ENCODE measurements around the gene POGK. TPM values are rescaled to one million over a fixed set of nuclear protein-coding genes. Genes with fewer than 3 reads are reported as not detected.
"Not testable (repeated sequence)": the region's sequence is repeated elsewhere in the genome, so short reads cannot be mapped to it uniquely, and the experiment has no call there.

The POGK gene
- total and polyA plus RNA-seq, 9 donors, result 12.8 to 21.1 (median 15.2) TPM

GRCh38 chr1:166875734-166876539, 36.7 kb downstream of the POGK start, which contains the start of gene TADA1:
Gene TADA1 (minus strand): TSS chr1:166876264. CDS start chr1:166876233, 31 bp downstream.
- Histone ChIP-seq H3K4me1 (ENCODE audit: control insufficient read depth, insufficient read depth, low read length) (peaks cover 8% of the 10 kb centered on the region), H3K9me3 (replicated peaks; ENCODE audit: control insufficient read depth, low read depth, low read length) (no peaks in the 10 kb centered on the region), H3K4me3 (ENCODE audit: low read length) (peak within 1 kb of the TSS; percentile 77), H3K27me3 (ENCODE audit: control insufficient read depth, insufficient read depth, low read length) (no peaks in the 10 kb centered on the region), H3K36me3 (ENCODE audit: control insufficient read depth, insufficient read depth, low read length) (no peaks in the 10 kb centered on the region), H3K27ac (ENCODE audit: low read length) (peak within 1 kb of the TSS; percentile 91)
- peak; percentile 99 for DNase-seq
- under 1% methylated on average over 84 of the region's 84 CpGs for WGBS (ENCODE audit: insufficient coverage)

GRCh38 chr1:166876540-166876838, 37.2 kb downstream of the POGK start:
- no peaks in the 10 kb centered on the region for H3K9me3 ChIP-seq (replicated peaks; ENCODE audit: control insufficient read depth, low read depth, low read length)
- peaks cover 8% of the 10 kb centered on the region for H3K4me1 ChIP-seq (ENCODE audit: control insufficient read depth, insufficient read depth, low read length)
- H3K36me3 ChIP-seq (ENCODE audit: control insufficient read depth, insufficient read depth, low read length), result no peaks in the 10 kb centered on the region
- no peaks in the 10 kb centered on the region for H3K27me3 ChIP-seq (ENCODE audit: control insufficient read depth, insufficient read depth, low read length)
- DNase-seq, result no peak
- peak overlapping the region; percentile 77 for H3K4me3 ChIP-seq (ENCODE audit: low read length)
- 0% methylated on average over 2 of the region's 7 CpGs for WGBS (ENCODE audit: insufficient coverage)
- no peak overlapping the region for H3K27ac ChIP-seq (ENCODE audit: low read length)

GRCh38 chr1:166878173-166878917, 39.1 kb downstream of the POGK start:
- not testable (repeated sequence) for H3K27me3 ChIP-seq (ENCODE audit: control insufficient read depth, insufficient read depth, low read length); H3K4me3 ChIP-seq (ENCODE audit: low read length); H3K36me3 ChIP-seq (ENCODE audit: control insufficient read depth, insufficient read depth, low read length); DNase-seq; H3K9me3 ChIP-seq (replicated peaks; ENCODE audit: control insufficient read depth, low read depth, low read length); H3K4me1 ChIP-seq (ENCODE audit: control insufficient read depth, insufficient read depth, low read length); H3K27ac ChIP-seq (ENCODE audit: low read length)
- WGBS (ENCODE audit: insufficient coverage), result 95% methylated on average over 6 of the region's 21 CpGs

GRCh38 chr1:166882893-166883292, 43.6 kb downstream of the POGK start:
- Histone ChIP-seq H3K27me3 (ENCODE audit: control insufficient read depth, insufficient read depth, low read length) (peaks cover 20% of the 10 kb centered on the region), H3K4me1 (ENCODE audit: control insufficient read depth, insufficient read depth, low read length) (peaks cover 4% of the 10 kb centered on the region), H3K27ac (ENCODE audit: low read length) (no peak overlapping the region), H3K9me3 (replicated peaks; ENCODE audit: control insufficient read depth, low read depth, low read length) (no peaks in the 10 kb centered on the region), H3K4me3 (ENCODE audit: low read length) (no peak overlapping the region), H3K36me3 (ENCODE audit: control insufficient read depth, insufficient read depth, low read length) (no peaks in the 10 kb centered on the region)
- no CpG with 5 or more reads among the region's 2 CpGs for WGBS (ENCODE audit: insufficient coverage)
- no peak for DNase-seq

GRCh38 chr1:166884040-166884642, 44.9 kb downstream of the POGK start:
- Histone ChIP-seq H3K9me3 (replicated peaks; ENCODE audit: control insufficient read depth, low read depth, low read length) (no peaks in the 10 kb centered on the region), H3K4me3 (ENCODE audit: low read length) (no peak overlapping the region), H3K27me3 (ENCODE audit: control insufficient read depth, insufficient read depth, low read length) (peaks cover 20% of the 10 kb centered on the region), H3K4me1 (ENCODE audit: control insufficient read depth, insufficient read depth, low read length) (peaks cover 4% of the 10 kb centered on the region), H3K27ac (ENCODE audit: low read length) (no peak overlapping the region), H3K36me3 (ENCODE audit: control insufficient read depth, insufficient read depth, low read length) (no peaks in the 10 kb centered on the region)
- 8% methylated on average over 42 of the region's 44 CpGs for WGBS (ENCODE audit: insufficient coverage)
- DNase-seq, result peak; percentile 38

GRCh38 chr1:166884971-166885370, 45.7 kb downstream of the POGK start:
- H3K4me1 ChIP-seq (ENCODE audit: control insufficient read depth, insufficient read depth, low read length), result peaks cover 4% of the 10 kb centered on the region
- H3K9me3 ChIP-seq (replicated peaks; ENCODE audit: control insufficient read depth, low read depth, low read length), result no peaks in the 10 kb centered on the region
- no CpG with 5 or more reads among the region's 3 CpGs for WGBS (ENCODE audit: insufficient coverage)
- DNase-seq, result no peak
- H3K36me3 ChIP-seq (ENCODE audit: control insufficient read depth, insufficient read depth, low read length), result no peaks in the 10 kb centered on the region
- H3K4me3 ChIP-seq (ENCODE audit: low read length), result no peak overlapping the region
- H3K27me3 ChIP-seq (ENCODE audit: control insufficient read depth, insufficient read depth, low read length), result peaks cover 20% of the 10 kb centered on the region
- H3K27ac ChIP-seq (ENCODE audit: low read length), result no peak overlapping the region

- Histone ChIP-seq H3K4me1 (ENCODE audit: control insufficient read depth, insufficient read depth, low read length) (peaks cover 4% of the 10 kb centered on the region), H3K36me3 (ENCODE audit: control insufficient read depth, insufficient read depth, low read length) (no peaks in the 10 kb centered on the region)
- WGBS (ENCODE audit: insufficient coverage), result 90% methylated on average over 2 of the region's 4 CpGs
These were observed 49.3 kb downstream of the POGK start for GRCh38 chr1:166888373-166889111.

GRCh38 chr1:166889776-166890175, 50.5 kb downstream of the POGK start:
- DNase-seq, result no peak
- Histone ChIP-seq H3K4me3 (ENCODE audit: low read length) (no peak overlapping the region), H3K36me3 (ENCODE audit: control insufficient read depth, insufficient read depth, low read length) (no peaks in the 10 kb centered on the region), H3K27me3 (ENCODE audit: control insufficient read depth, insufficient read depth, low read length) (peaks cover 3% of the 10 kb centered on the region), H3K9me3 (replicated peaks; ENCODE audit: control insufficient read depth, low read depth, low read length) (no peaks in the 10 kb centered on the region), H3K4me1 (ENCODE audit: control insufficient read depth, insufficient read depth, low read length) (no peaks in the 10 kb centered on the region), H3K27ac (ENCODE audit: low read length) (no peak overlapping the region)

More at GRCh38 chr1:166888373-166889111, 49.3 kb downstream of the POGK start:
- Histone ChIP-seq H3K27ac (ENCODE audit: low read length) (no peak overlapping the region), H3K9me3 (replicated peaks; ENCODE audit: control insufficient read depth, low read depth, low read length) (no peaks in the 10 kb centered on the region), H3K27me3 (ENCODE audit: control insufficient read depth, insufficient read depth, low read length) (peaks cover 15% of the 10 kb centered on the region), H3K4me3 (ENCODE audit: low read length) (no peak overlapping the region)
- no peak for DNase-seq

GRCh38 chr1:166895766-166896165, 56.5 kb downstream of the POGK start:
- WGBS (ENCODE audit: insufficient coverage), result no CpG with 5 or more reads among the region's 4 CpGs
- Histone ChIP-seq H3K4me3 (ENCODE audit: low read length) (no peak overlapping the region), H3K27ac (ENCODE audit: low read length) (no peak overlapping the region)

GRCh38 chr1:166899769-166900168, 60.5 kb downstream of the POGK start:
- H3K4me1 ChIP-seq (ENCODE audit: control insufficient read depth, insufficient read depth, low read length), result peaks cover 8% of the 10 kb centered on the region
- peaks cover 7% of the 10 kb centered on the region for H3K9me3 ChIP-seq (replicated peaks; ENCODE audit: control insufficient read depth, low read depth, low read length)
- no peaks in the 10 kb centered on the region for H3K36me3 ChIP-seq (ENCODE audit: control insufficient read depth, insufficient read depth, low read length)
- H3K4me3 ChIP-seq (ENCODE audit: low read length), result no peak overlapping the region
- peaks cover 2% of the 10 kb centered on the region for H3K27me3 ChIP-seq (ENCODE audit: control insufficient read depth, insufficient read depth, low read length)
- H3K27ac ChIP-seq (ENCODE audit: low read length), result no peak overlapping the region
- DNase-seq, result no peak

More at GRCh38 chr1:166895766-166896165, 56.5 kb downstream of the POGK start:
- Histone ChIP-seq H3K9me3 (replicated peaks; ENCODE audit: control insufficient read depth, low read depth, low read length) (peaks cover 7% of the 10 kb centered on the region), H3K36me3 (ENCODE audit: control insufficient read depth, insufficient read depth, low read length) (no peaks in the 10 kb centered on the region), H3K27me3 (ENCODE audit: control insufficient read depth, insufficient read depth, low read length) (peaks cover 2% of the 10 kb centered on the region), H3K4me1 (ENCODE audit: control insufficient read depth, insufficient read depth, low read length) (no peaks in the 10 kb centered on the region)
- no peak for DNase-seq

All from muscle of leg (tissue), 11 donors.